DND-41 (cell line): ENCODE results near the gene ERBB2.

ENCODE experiments used
- ATAC-seq: fragments of 200-7000 bp; cut with Tn5 transposase; 3 replicates; pipeline ENCODE4 v1.9.1; 2021; ENCODE audit warnings: low read depth; ENCODE audit not compliant: insufficient read depth
- DNase-seq: peaks from one replicate; pipeline ENCODE4 v3.0.0-alpha.2; 2020
- H2AFZ ChIP-seq: 2 replicates; pipeline ENCODE4 v1.6.0; 2012; ENCODE audit warnings: low read depth, low read length
- H3K27ac ChIP-seq: 2 replicates; pipeline ENCODE4 v1.5.1; 2012; ENCODE audit warnings: low read length, inconsistent platforms
- H3K27me3 ChIP-seq: fragments of 200-600 bp; sonication (generic); 2 replicates; pipeline ENCODE4 v1.6.0; 2012; ENCODE audit warnings: low read length, mild to moderate bottlenecking, inconsistent platforms; ENCODE audit not compliant: insufficient read depth, poor library complexity
- H3K36me3 ChIP-seq: 2 replicates; pipeline ENCODE4 v1.5.1; 2012; ENCODE audit warnings: low read length, inconsistent platforms; ENCODE audit not compliant: insufficient read depth
- H3K4me1 ChIP-seq: 2 replicates; pipeline ENCODE4 v1.5.1; 2012; ENCODE audit warnings: mild to moderate bottlenecking, low read length; ENCODE audit not compliant: insufficient read depth
- H3K4me2 ChIP-seq: 2 replicates; pipeline ENCODE4 v1.6.0; 2012; ENCODE audit warnings: mild to moderate bottlenecking, moderate library complexity, low read length, inconsistent platforms; ENCODE audit not compliant: insufficient read depth
- H3K4me3 ChIP-seq, 2 experiments: fragments of 200-600 bp in 1 of 2; shearing (Covaris generic) in 1 of 2; 2 replicates each; pipeline ENCODE4 v1.5.1; 2012 to 2016; ENCODE audit warnings: inconsistent platforms in 2 of 2, low read length in 2 of 2, mild to moderate bottlenecking in 2 of 2, low read depth in 1 of 2, moderate library complexity in 1 of 2
- H3K79me2 ChIP-seq: 2 replicates; pipeline ENCODE4 v1.6.0; 2012; ENCODE audit warnings: low read length, inconsistent platforms; ENCODE audit not compliant: insufficient read depth
- H3K9ac ChIP-seq: 2 replicates; pipeline ENCODE4 v1.6.0; 2012; ENCODE audit warnings: low read depth, mild to moderate bottlenecking, inconsistent platforms, low read length, moderate library complexity
- H3K9me3 ChIP-seq: 2 replicates; pipeline ENCODE4 v1.5.1; 2012; ENCODE audit warnings: low read length, moderate library complexity, mild to moderate bottlenecking, inconsistent platforms; ENCODE audit not compliant: insufficient read depth, severe bottlenecking
- H4K20me1 ChIP-seq: 2 replicates; pipeline ENCODE4 v1.6.0; 2012; ENCODE audit warnings: low read length; ENCODE audit not compliant: insufficient read depth
- CTCF ChIP-seq: IDR thresholded peaks from 2 replicates; pipeline ENCODE4 v1.5.1; 2012; ENCODE audit warnings: borderline replicate concordance, low read length, moderate library complexity, mild to moderate bottlenecking; ENCODE audit not compliant: poor library complexity, severe bottlenecking; ENCODE audit errors: extremely low read depth
- EZH2 ChIP-seq: IDR thresholded peaks from 3 replicates; pipeline ENCODE4 v1.6.1; 2012; ENCODE audit warnings: borderline replicate concordance, low read depth, mild to moderate bottlenecking, moderate library complexity, low read length, inconsistent platforms; ENCODE audit not compliant: severe bottlenecking

Gene ERBB2

DNA sequence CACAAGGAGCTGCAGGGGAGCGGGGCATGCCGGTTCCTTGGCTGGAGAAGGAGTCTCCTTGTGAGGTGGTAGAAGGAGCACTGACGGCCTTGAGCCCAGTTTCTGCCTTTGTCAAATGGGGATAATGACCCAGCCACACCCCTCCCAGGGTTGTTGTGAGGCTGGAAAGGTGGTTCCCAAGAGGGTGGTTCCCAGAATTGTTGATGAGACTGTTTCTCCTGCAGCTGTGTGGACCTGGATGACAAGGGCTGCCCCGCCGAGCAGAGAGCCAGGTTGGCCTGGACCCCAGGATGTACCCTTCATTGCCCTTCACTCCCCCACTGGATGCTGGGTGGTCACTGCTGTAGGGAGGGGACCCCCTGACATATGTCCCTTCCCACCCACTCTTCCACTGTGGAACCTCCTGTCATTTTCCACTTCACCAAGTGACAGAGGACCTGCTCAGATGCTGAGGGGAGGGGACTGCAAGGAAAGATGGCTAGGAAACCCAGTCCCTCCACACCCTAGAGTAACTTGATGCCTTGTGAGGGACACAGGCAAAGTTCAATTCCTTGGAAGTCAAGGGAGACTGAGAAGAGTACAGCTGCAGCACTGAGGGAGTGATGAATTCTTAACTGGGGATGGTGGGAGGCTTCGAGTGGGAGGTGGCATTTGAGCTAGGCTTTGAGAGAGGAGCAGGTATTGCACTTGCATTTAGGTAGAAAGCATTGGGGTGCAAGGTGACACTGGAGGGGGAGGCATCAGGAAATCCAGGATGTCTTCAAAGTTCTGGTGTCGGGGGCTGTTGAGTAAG, 19.9 kb downstream of the ERBB2 start:
- Histone ChIP-seq H3K9ac (no peak overlapping the region), H3K4me3 (no peak overlapping the region), H3K4me1 (no peaks in the 10 kb centered on the region), H3K27ac (no peak overlapping the region), H2AFZ (no peak overlapping the region), H3K27me3 (no peaks in the 10 kb centered on the region), H3K9me3 (no peaks in the 10 kb centered on the region), H4K20me1 (no peaks in the 10 kb centered on the region), H3K79me2 (no peaks in the 10 kb centered on the region), H3K4me2 (no peak overlapping the region), H3K36me3 (no peaks in the 10 kb centered on the region)
- TF ChIP-seq CTCF: no peak
- no peak for TF ChIP-seq EZH2
- ATAC-seq: no peak
- no peak for DNase-seq

DNA sequence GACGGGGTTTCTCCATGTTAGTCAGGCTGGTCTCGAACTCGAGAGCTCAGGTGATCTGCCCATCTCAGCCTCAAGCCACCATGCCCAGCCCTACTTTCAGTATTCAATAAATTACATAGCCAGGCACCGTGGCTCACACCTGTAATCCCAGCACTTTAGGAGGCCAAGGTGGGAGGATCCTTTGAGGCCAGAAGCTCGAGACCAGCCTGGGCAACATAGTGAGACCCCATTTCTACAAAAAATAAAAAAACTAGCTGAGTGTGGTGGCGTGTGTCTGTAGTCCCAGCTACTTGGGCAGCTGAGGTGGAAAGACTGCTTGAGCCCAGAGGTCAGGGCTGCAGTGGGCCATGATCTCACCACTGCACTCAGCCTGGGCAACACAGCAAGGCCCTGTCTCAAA, 22.2 kb downstream of the ERBB2 start:
- ATAC-seq (no peak), DNase-seq (no peak)
- H3K4me1 ChIP-seq: no peaks in the 10 kb centered on the region
- H3K9me3 ChIP-seq: no peaks in the 10 kb centered on the region
- H2AFZ ChIP-seq: no peak overlapping the region
- H3K27me3 ChIP-seq: no peaks in the 10 kb centered on the region
- no peak overlapping the region for H3K9ac ChIP-seq
- no peak overlapping the region for H3K27ac ChIP-seq
- no peaks in the 10 kb centered on the region for H4K20me1 ChIP-seq
- H3K4me2 ChIP-seq: no peak overlapping the region
- no peaks in the 10 kb centered on the region for H3K79me2 ChIP-seq
- H3K4me3 ChIP-seq: no peak overlapping the region
- 0 out of 2 replicates have a peak, but pooled peaks cover under 1% of the 10 kb centered on the region for H3K36me3 ChIP-seq
- TF ChIP-seq CTCF (no peak), EZH2 (no peak)

- H3K36me3 ChIP-seq: peaks cover 10% of the 10 kb centered on the region
- H3K79me2 ChIP-seq: no peaks in the 10 kb centered on the region
- no peak for TF ChIP-seq EZH2
- TF ChIP-seq CTCF: no peak
- peak; percentile 37 for DNase-seq
- no peaks in the 10 kb centered on the region for H3K27me3 ChIP-seq
- 0 out of 3 replicates have a peak, but pooled peaks have one; percentile 41 for ATAC-seq
- no peak overlapping the region for H2AFZ ChIP-seq
- no peak overlapping the region for H3K27ac ChIP-seq
- no peaks in the 10 kb centered on the region for H4K20me1 ChIP-seq
- no peak overlapping the region for H3K4me2 ChIP-seq
- no peak overlapping the region for H3K4me3 ChIP-seq
- H3K4me1 ChIP-seq: no peaks in the 10 kb centered on the region
- no peak overlapping the region for H3K9ac ChIP-seq
- H3K9me3 ChIP-seq: no peaks in the 10 kb centered on the region
Measured at GRCh38 chr17:39722965-39723848, 23.3 kb downstream of the ERBB2 start.
